GM12878 (cell line): ENCODE results near the gene CALML4. TPM values are rescaled to one million over a fixed set of nuclear protein-coding genes. Genes with fewer than 3 reads are reported as not detected.

Experiments
- ATAC-seq: fragments of 200-7000 bp; cut with Tn5 transposase; 3 replicates; pipeline ENCODE4 v1.9.1; 2020; ENCODE audit warnings: mild to moderate bottlenecking, moderate library complexity
- BruUV-seq: library from RNA; stranded (reverse); fragments of 400-500 nt; replicated peaks from 2 replicates; lab custom pipeline; 2021; lab: Mats Ljungman, UMichigan
- CTCF ChIA-PET: fragments of 300-600 bp; sonication (Branson Sonifier 250); formaldehyde crosslinking; extraction: SDS; loops from one replicate; lab custom pipeline; 2021; ENCODE audit warnings: inconsistent platforms; lab: Yijun Ruan, JAX
- POLR2A ChIA-PET: fragments of 350-600 bp; formaldehyde crosslinking; extraction: SDS; loops from one replicate; lab custom pipeline; 2021; ENCODE audit warnings: inconsistent platforms; lab: Charles Lee
- RAD21 ChIA-PET: fragments of 300-600 bp; sonication (Branson Sonifier 250); formaldehyde crosslinking; loops from one replicate; lab custom pipeline; 2023; ENCODE audit warnings: antibody characterized with exemption; ENCODE audit not compliant: unreplicated experiment; lab: Charles Lee
- SMC1A ChIA-PET: fragments of 300-600 bp; sonication (Branson Sonifier 250); formaldehyde crosslinking; loops from one replicate; lab custom pipeline; 2023; ENCODE audit not compliant: unreplicated experiment, uncharacterized antibody; lab: Charles Lee
- DNase-seq: peaks from one replicate; pipeline ENCODE4 v3.0.0-alpha.2; 2011; ENCODE audit warnings: low read depth, low spot score
- FAIRE-seq: peaks from 3 replicates; lab custom pipeline; 2011; peaks lifted over from hg19 to GRCh38; lab: Jason Lieb, UNC
- H2AFZ ChIP-seq: 2 replicates; pipeline ENCODE4 v1.6.0; 2011; ENCODE audit warnings: low read depth, low read length, control low read depth; ENCODE audit not compliant: control insufficient read depth
- H3K27ac ChIP-seq: 2 replicates; pipeline ENCODE4 v1.5.1; 2011; ENCODE audit warnings: control low read depth; ENCODE audit not compliant: control insufficient read depth, insufficient read depth
- H3K27me3 ChIP-seq, 2 experiments: replicated peaks in 1 of 2; 2 replicates each; pipeline versions ENCODE4 v1.6.0 to v1.6.1; 2011; ENCODE audit warnings: low read length in 1 of 2; ENCODE audit not compliant: control insufficient read depth in 2 of 2, insufficient read depth in 2 of 2
- H3K36me3 ChIP-seq, 2 experiments: 2 replicates each; pipeline ENCODE4 v1.5.1; 2011; ENCODE audit warnings: low read length in 1 of 2; ENCODE audit not compliant: control insufficient read depth in 2 of 2, insufficient read depth in 2 of 2
- H3K4me1 ChIP-seq: 2 replicates; pipeline ENCODE4 v1.6.1; 2011; ENCODE audit warnings: mild to moderate bottlenecking, low read length, moderate library complexity, mixed read lengths; ENCODE audit not compliant: control insufficient read depth, insufficient read depth
- H3K4me2 ChIP-seq: 2 replicates; pipeline ENCODE4 v1.6.0; 2011; ENCODE audit warnings: control low read depth; ENCODE audit not compliant: control insufficient read depth, insufficient read depth
- H3K4me3 ChIP-seq: fragments of 200-600 bp; sonication (generic); 2 replicates; pipeline ENCODE4 v1.5.1; 2016
- H3K79me2 ChIP-seq: 2 replicates; pipeline ENCODE4 v1.6.0; 2011; ENCODE audit warnings: low read length; ENCODE audit not compliant: control insufficient read depth, insufficient read depth
- H3K9ac ChIP-seq: 2 replicates; pipeline ENCODE4 v1.8.0; 2011; ENCODE audit warnings: low read length, control low read depth, mixed read lengths; ENCODE audit not compliant: control insufficient read depth, insufficient read depth
- H3K9me3 ChIP-seq: replicated peaks from 3 replicates; pipeline ENCODE4 v1.5.1; 2011; ENCODE audit warnings: mild to moderate bottlenecking, low read length; ENCODE audit not compliant: control insufficient read depth, insufficient read depth
- H4K20me1 ChIP-seq: 2 replicates; pipeline ENCODE4 v1.6.0; 2011; ENCODE audit not compliant: control insufficient read depth, insufficient read depth
- BCLAF1 ChIP-seq: fragments of 450-650 bp; IDR thresholded peaks from 2 replicates; pipeline ENCODE4 v1.6.1; 2017; ENCODE audit warnings: antibody characterized with exemption, mild to moderate bottlenecking, moderate library complexity
- CBFB ChIP-seq: IDR thresholded peaks from 2 replicates; pipeline ENCODE4 v1.6.1; 2016; ENCODE audit warnings: antibody characterized with exemption, low read depth
- CREB1 ChIP-seq: IDR thresholded peaks from 2 replicates; pipeline ENCODE4 v1.6.1; 2012; ENCODE audit warnings: low read depth, mild to moderate bottlenecking, inconsistent platforms
- HSF1 ChIP-seq: fragments of 150-350 bp; IDR thresholded peaks from 2 replicates; pipeline ENCODE4 v1.6.1; 2014; ENCODE audit warnings: mild to moderate bottlenecking, low read depth, low read length
- RUNX3 ChIP-seq: IDR thresholded peaks from 2 replicates; pipeline ENCODE4 v1.6.1; 2012; ENCODE audit warnings: low read length, inconsistent platforms
- SMAD5 ChIP-seq: IDR thresholded peaks from 2 replicates; pipeline ENCODE4 v1.6.1; 2016; ENCODE audit warnings: antibody characterized with exemption, low read depth
- SMC3 ChIP-seq: IDR thresholded peaks from 2 replicates; pipeline ENCODE4 v1.6.1; 2011; ENCODE audit warnings: low read length, improper control_type of control experiment, borderline replicate concordance
- SPI1 ChIP-seq: IDR thresholded peaks from 2 replicates; pipeline ENCODE4 v1.6.1; 2011; ENCODE audit warnings: low read depth, mild to moderate bottlenecking, low read length, moderate library complexity, borderline replicate concordance; ENCODE audit not compliant: insufficient read depth
- STAT3 ChIP-seq: IDR thresholded peaks from 2 replicates; pipeline ENCODE4 v1.6.1; 2011; ENCODE audit warnings: low read depth, low read length, improper control_type of control experiment
- USF2 ChIP-seq: IDR thresholded peaks from 2 replicates; pipeline ENCODE4 v1.6.1; 2011; ENCODE audit warnings: low read depth, low read length, improper control_type of control experiment, borderline replicate concordance
- in situ Hi-C: fragments of 300-500 bp; cut with MboI; formaldehyde crosslinking; loops from 9 replicates; pipeline ENCODE4 v1.14.3; 2018; ENCODE audit warnings: mixed read lengths
- intact Hi-C: fragments of 100-400 bp; cut with micrococcal nuclease; formaldehyde crosslinking; loops from one replicate; pipeline ENCODE4 v1.14.2; 2022; ENCODE audit not compliant: unreplicated experiment
- polyA plus RNA-seq, 11 experiments: library from polyadenylated mRNA; depleted of rRNA in 4 of 11; unstranded in 6 of 11; stranded (reverse) in 5 of 11; fragments of >200 nt; fragmentation: Nextera tagmentation in 4 of 11; fragmentation: Illumina TruSeq in 1 of 11; extraction: Ambion mirVana in 4 of 11; extraction: Trizol in 1 of 11; gene quantifications; 1 replicate in 1 of 11; 2 replicates in 10 of 11; pipeline versions ENCODE4 v1.2.1 to v1.2.3, GENCODE V29; 2011 to 2016; ENCODE audit warnings: inconsistent platforms in 2 of 11, missing spikeins in 2 of 11, low read depth in 1 of 11
- total RNA-seq, 4 experiments: library from RNA; depleted of rRNA in 3 of 4; stranded (reverse); fragments of >200 nt in 3 of 4; fragmentation: Illumina TruSeq in 1 of 4; extraction: Trizol in 1 of 4; gene quantifications; 2 replicates each; pipeline versions ENCODE4 v1.2.1 to v1.2.3, GENCODE V29; 2013 to 2021

Gene CALML4
- total and polyA plus RNA-seq, 10 of the 15 experiments (the other 5 are each of a cell fraction or from before 2014, with no cell fraction given) = 1.7 to 15.9 (median 5.1) TPM

GRCh38 chr15:68145706-68146105 lies 59.4 kb downstream of the CALML4 start:
- Histone ChIP-seq H3K4me2 (no peak overlapping the region), H3K36me3 (peaks cover 2 to 11% of the 10 kb centered on the region in 2 experiments; a peak in 3 of 4 replicates), H3K9ac (no peak overlapping the region), H3K27ac (no peak overlapping the region), H4K20me1 (no peaks in the 10 kb centered on the region), H2AFZ (no peak overlapping the region), H3K9me3 (no peaks in the 10 kb centered on the region), H3K4me1 (no peaks in the 10 kb centered on the region), H3K27me3 (no peaks in the 10 kb centered on the region), H3K4me3 (no peak overlapping the region), H3K79me2 (peaks cover 3% of the 10 kb centered on the region)
- in situ Hi-C loops (no loop called here), intact Hi-C loops (loop anchor here (2.0 kb wide), 1 partner anchor 283 kb away; no protein-coding TSS in a partner anchor)
- POLR2A ChIA-PET = no interaction called here
- TF ChIP-seq SMC3 (no peak), CREB1 (no peak), CBFB (no peak), HSF1 (no peak), USF2 (no peak), BCLAF1 (no peak), SMAD5 (no peak), STAT3 (no peak), RUNX3 (no peak), SPI1 (no peak)
- RAD21 ChIA-PET = no interaction called here
- CTCF ChIA-PET = interaction anchor here (0.8 to 1.7 kb wide), 4 partner anchors 9 to 258 kb away, joined by 3 to 7 read pairs (median 4); no protein-coding TSS in a partner anchor
- no TSS peak for BruUV-seq
- DNase-seq (no peak), FAIRE-seq (no peak), ATAC-seq (no peak)
- SMC1A ChIA-PET = interaction anchor here (0.7 to 3.3 kb wide), 7 partner anchors 9 to 282 kb away, joined by 3 to 13 read pairs (median 5); no protein-coding TSS in a partner anchor
